Measurements from ENCODE around the gene ZBTB42.

ZBTB42 gene

GRCh38 chr14:104844306-104845032, 43.6 kb downstream of the ZBTB42 start:
- DNase-seq = no peak

- no peak for DNase-seq
Measured at GRCh38 chr14:104845033-104845666, 44.2 kb downstream of the ZBTB42 start.

DNA sequence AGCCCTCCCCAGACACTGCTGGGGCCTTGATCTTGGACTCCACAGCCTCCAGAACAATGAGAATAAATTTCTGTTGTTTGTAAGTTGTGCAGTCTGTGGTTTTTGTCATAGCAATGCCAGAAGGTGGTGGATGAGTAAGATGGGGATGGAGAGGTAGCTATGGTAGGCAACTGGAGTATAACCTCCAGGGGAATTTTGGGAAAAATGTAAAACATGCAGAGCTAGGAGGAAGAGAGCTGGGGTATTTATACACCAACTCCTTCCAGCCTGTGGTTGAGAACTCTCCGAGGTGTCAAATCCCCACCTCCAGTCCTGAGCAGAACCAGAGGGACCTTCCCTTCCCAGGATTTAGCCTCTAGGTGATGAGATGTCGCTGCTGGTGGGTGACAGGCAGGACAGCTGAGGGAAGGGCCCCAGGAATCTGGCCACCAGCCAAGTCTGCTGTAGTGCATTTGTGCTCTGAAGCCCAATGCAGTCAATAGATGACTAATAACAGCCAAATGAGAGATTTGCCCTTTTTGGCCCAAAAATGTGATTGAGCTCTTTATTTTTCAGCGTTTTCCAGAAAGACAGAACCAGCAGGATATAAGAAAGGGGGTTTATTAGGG, 45.0 kb downstream of the ZBTB42 start:
- DNase-seq = no peak

DNA sequence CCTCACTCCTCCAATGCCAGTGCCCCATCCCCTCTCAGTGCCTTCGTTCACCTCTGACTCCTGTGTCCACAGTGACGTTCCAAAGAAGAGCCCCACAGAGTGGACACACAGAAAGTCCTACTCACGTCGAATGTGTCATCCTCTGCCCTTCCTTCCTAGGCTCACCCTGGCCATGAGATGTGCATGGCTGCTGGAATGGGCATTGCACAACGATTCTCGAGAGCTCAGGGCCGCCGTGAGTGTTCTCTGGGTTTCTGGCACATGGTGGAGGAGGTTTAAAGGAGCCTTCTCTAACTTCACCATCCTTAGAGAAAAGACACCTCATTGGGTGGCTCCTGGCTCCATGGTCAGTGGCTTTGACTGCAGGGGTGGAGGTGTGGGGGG, 51.4 kb downstream of the ZBTB42 start:
- no peak for DNase-seq
